ENCODE results near the gene CDH4.

The CDH4 gene

DNA sequence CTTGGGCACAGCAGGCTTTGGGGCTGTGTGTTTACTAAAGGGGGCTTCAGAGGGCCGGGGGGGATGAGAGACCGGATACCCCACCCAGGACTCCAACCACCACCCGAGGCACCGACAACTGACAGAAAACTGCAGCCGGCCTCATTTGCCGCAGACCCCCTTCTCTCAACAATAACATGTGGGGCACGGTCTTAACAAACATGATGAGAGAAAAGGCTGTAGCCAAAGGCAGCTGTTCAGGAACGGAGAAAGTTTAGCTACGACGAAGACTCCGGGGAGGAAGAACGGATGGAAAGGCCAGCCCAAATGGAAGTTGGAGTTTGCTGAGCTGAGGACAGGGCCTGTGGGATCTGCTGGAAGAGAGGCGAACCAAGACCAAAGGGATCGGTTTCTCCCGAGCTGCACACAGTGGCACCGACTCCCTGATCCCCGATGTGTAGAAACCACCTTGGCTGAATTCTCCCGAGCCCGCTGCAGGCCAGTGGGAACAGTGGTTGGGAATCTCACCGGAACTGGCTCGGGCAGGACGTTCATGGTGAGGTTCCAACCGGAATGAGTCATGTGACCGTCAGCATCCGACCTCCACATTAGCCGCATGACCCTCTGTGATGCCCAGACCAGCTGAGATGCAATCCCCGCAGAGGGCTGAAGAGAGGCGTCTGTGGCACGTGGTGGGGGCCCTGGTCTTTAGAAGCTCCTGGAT is 454.3 kb downstream of the CDH4 start:
- DNase-seq (ENCODE audit: low read depth, low spot score) = no peak
- no peak overlapping the region for H3K4me3 ChIP-seq (ENCODE audit: low read depth, low read length)
- ChIA-PET POLR2A (interaction anchor here (0.7 kb wide), 1 partner anchor 28 kb away, joined by 3 read pairs; no protein-coding TSS in a partner anchor), CTCF (no interaction called here)
- TF ChIP-seq, protein P1, sequence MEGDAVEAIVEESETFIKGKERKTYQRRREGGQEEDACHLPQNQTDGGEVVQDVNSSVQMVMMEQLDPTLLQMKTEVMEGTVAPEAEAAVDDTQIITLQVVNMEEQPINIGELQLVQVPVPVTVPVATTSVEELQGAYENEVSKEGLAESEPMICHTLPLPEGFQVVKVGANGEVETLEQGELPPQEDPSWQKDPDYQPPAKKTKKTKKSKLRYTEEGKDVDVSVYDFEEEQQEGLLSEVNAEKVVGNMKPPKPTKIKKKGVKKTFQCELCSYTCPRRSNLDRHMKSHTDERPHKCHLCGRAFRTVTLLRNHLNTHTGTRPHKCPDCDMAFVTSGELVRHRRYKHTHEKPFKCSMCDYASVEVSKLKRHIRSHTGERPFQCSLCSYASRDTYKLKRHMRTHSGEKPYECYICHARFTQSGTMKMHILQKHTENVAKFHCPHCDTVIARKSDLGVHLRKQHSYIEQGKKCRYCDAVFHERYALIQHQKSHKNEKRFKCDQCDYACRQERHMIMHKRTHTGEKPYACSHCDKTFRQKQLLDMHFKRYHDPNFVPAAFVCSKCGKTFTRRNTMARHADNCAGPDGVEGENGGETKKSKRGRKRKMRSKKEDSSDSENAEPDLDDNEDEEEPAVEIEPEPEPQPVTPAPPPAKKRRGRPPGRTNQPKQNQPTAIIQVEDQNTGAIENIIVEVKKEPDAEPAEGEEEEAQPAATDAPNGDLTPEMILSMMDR (IDR thresholded peaks at IDR 0.05; ENCODE audit: insufficient read depth, low read length, missing control alignments) = no peak

DNA sequence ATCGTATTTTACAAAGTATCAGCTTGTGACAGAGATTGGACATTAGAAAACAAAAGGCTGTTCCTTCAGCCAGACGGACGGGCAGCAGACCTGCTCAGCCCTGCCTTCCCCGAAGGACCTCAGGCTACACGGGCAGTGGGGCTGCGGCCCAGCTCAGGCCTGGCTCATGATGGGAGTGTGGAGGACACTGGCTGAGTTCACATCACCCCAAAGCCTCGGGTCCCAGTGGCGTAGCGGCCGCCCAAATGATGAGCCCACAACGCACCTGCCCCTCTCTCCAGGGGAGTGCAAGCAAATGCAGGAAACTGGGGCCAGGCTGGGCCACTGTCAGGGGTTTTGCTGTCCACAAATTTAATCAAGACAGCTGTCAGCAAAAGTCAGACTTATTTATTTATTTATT is 456.8 kb downstream of the CDH4 start:
- ChIA-PET CTCF (no interaction called here), POLR2A (no interaction called here)
- TF ChIP-seq, protein P1 (IDR thresholded peaks at IDR 0.05; ENCODE audit: insufficient read depth, low read length, missing control alignments) = no peak
- DNase-seq (ENCODE audit: low read depth, low spot score) = no peak
- no peak overlapping the region for H3K4me3 ChIP-seq (ENCODE audit: low read depth, low read length)

DNA sequence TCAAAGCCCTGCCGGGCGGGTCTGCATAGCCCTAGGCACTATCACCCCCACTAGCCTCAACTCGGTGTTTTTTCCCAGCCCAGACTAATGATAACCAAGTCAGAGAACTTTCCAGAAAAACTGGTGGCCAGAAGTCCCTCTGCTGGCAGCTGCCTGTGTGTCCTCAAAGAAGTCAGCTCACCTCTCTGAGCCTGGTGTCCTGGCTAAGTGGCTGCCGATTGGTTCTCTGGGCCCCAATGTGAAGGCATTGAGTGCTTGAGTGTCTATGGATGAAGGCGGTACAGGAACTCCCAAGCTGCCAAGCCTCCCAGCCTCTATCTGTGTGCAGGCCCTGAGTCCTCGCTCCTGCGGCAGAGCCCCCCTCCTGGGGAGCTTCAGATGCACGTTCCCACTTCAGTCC is 458.0 kb downstream of the CDH4 start:
- ChIA-PET POLR2A (no interaction called here), CTCF (no interaction called here)
- TF ChIP-seq, protein P1 (IDR thresholded peaks at IDR 0.05; ENCODE audit: insufficient read depth, low read length, missing control alignments) = no peak
- H3K4me3 ChIP-seq (ENCODE audit: low read depth, low read length) = no peak overlapping the region
- DNase-seq (ENCODE audit: low read depth, low spot score) = no peak

DNA sequence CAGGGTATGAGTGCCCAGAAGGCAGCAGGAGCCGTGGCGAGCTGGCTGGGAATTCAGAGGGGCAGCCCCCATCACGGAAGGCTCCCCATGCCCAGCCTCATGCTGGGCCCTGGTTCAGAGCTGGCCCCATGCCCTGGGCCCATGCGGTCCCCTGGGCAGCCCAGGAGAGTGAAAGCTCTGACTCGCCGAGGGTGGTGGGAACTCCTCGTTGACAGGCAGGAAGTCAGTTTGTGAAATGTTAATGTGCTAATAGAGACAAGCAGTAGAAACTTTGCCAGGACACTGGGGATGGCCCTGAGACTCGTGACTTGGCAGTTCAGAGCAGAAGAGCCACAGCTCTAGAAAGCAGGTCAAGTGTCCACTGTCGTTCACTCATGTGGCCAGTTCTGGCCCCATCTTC is 460.6 kb downstream of the CDH4 start:
- POLR2A ChIA-PET = no interaction called here
- no peak for DNase-seq (ENCODE audit: low read depth, low spot score)
- TF ChIP-seq, protein P1 (IDR thresholded peaks at IDR 0.05; ENCODE audit: insufficient read depth, low read length, missing control alignments) = no peak
- CTCF ChIA-PET = no interaction called here
- no peak overlapping the region for H3K4me3 ChIP-seq (ENCODE audit: low read depth, low read length)

DNA sequence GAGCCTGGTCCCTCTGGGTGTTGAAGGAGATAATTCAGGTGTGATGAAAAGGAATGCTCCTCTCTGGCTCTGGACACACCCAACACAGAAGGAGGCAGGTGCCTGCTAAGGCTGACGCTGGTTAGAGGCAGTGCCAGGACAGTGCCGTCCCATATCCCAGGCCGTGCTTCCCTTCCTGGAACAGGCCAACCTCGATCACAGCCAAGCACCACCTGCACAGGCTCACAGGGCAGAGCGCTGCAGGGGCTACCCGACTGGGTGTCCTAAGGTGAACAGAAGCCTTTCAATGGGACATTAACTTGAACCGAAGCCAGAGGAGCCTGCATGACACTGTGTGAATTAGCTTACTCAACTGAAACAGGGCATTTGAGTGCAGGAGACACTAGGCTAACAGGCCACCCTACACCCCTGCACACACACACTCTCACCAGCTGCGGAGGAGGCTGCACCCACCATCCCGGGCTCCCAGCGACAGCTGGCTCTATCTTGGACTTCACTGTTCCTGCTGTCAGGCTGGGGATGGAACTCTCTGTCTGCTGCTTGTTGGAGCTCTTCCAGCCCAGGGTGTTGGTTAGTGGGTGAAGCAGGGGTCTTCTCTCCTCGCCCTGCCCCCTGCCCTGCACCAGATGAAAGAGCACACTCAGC is 466.4 kb downstream of the CDH4 start:
- no peak overlapping the region for H3K4me3 ChIP-seq (ENCODE audit: low read depth, low read length)
- no peak for DNase-seq (ENCODE audit: low read depth, low spot score)
- ChIA-PET CTCF (no interaction called here), POLR2A (no interaction called here)
- TF ChIP-seq, protein P1 (IDR thresholded peaks at IDR 0.05; ENCODE audit: insufficient read depth, low read length, missing control alignments) = no peak

DNA sequence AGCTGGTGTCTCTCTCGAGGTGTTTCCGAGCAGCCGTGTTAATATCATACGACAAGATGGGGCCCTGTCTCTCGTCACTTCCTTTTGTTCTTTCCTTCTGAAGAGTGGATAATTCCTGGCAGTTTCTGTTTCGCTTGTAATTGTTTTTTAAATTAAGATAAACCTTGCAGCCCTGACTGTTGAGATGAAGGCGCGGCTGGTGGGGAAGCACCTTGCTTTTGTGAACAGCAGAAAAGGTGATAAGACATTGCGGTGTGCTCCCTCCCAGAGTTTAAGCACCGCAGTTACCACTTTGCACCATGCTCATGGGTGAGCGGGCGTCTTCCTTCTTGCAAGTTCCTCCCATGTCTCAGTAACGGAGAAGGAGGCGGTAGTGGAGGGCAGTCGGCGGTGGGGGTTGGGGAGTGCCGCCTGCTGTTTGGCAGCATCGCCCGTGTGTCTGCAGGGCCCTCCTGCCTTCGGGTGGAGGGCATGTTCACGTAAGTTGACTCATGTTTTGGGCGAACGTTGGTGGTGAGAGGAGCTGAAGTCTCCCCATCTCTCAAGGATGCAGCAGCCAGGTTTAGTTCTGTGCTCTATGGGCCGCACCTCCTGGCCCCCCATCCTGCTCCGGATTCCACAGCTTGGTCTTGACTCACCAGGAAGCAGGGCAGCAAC is 467.8 kb downstream of the CDH4 start:
- ChIA-PET POLR2A (no interaction called here), CTCF (no interaction called here)
- DNase-seq (ENCODE audit: low read depth, low spot score) = no peak
- TF ChIP-seq, protein P1 (IDR thresholded peaks at IDR 0.05; ENCODE audit: insufficient read depth, low read length, missing control alignments) = no peak
- H3K4me3 ChIP-seq (ENCODE audit: low read depth, low read length) = no peak overlapping the region

Data from AG04449 (cell line).